Adrenal gland (tissue), 12 donors: ENCODE data around the gene NABP2. TPM values are rescaled to one million over a fixed set of nuclear protein-coding genes. Genes with fewer than 3 reads are reported as not detected.

Source experiments
- DNase-seq, 7 donors: peaks; one replicate each; pipeline ENCODE4 v3.0.0-alpha.2; 2019 to 2020
- H3K27ac ChIP-seq, 5 donors: fragments of 200-600 bp; sonication (generic) in 4 of 5; 1 replicate in 3 of 5; 2 replicates in 2 of 5; pipeline versions ENCODE4 v1.5.1 to v1.8.0; 2016 to 2020; ENCODE audit warnings: mild to moderate bottlenecking in 1 of 5
- H3K27me3 ChIP-seq: fragments of 200-600 bp; 2 replicates; pipeline ENCODE4 v1.8.0; 2021
- H3K36me3 ChIP-seq, 2 donors: fragments of 200-600 bp; replicated peaks in 1 of 2; 1 replicate in 1 of 2; 2 replicates in 1 of 2; pipeline versions ENCODE4 v1.5.1 to v1.8.0; 2018 to 2022
- H3K4me1 ChIP-seq, 2 donors: fragments of 200-600 bp; replicated peaks in 1 of 2; 1 replicate in 1 of 2; 2 replicates in 1 of 2; pipeline versions ENCODE4 v1.5.1 to v1.8.0; 2018 to 2021
- H3K4me3 ChIP-seq, 4 donors: fragments of 200-600 bp; sonication (generic) in 3 of 4; one replicate each; pipeline ENCODE4 v1.5.1; 2016 to 2018
- H3K9me3 ChIP-seq, 3 donors: fragments of 200-600 bp; sonication (generic) in 1 of 3; replicated peaks in 1 of 3; 1 replicate in 2 of 3; 2 replicates in 1 of 3; pipeline versions ENCODE4 v1.5.1 to v1.8.0; 2016 to 2021
- POLR2A ChIP-seq, 2 donors: fragments of 450-650 bp; IDR thresholded peaks; one replicate each; pipeline ENCODE4 v1.6.1; 2017; ENCODE audit warnings: antibody characterized with exemption in 2 of 2, mild to moderate bottlenecking in 2 of 2, moderate library complexity in 1 of 2
- WGBS, 4 donors: extraction: QIAGEN DNeasy Blood & Tissue Kit in 2 of 4; methylation state at CpG; one replicate each; pipeline versions ENCODE4 v1.1.5 to v1.1.7; 2013 to 2017; 5-methylcytosine and 5-hydroxymethylcytosine counted together
- intact Hi-C, 2 donors: fragments of 100-400 bp; cut with DNase I; formaldehyde crosslinking; loops; one replicate each; pipeline versions ENCODE4 v1.14.1 to v1.15.0; 2022 to 2023
- polyA plus RNA-seq, 3 donors: library from polyadenylated mRNA; stranded (reverse); fragments of 200-250 nt in 2 of 3; fragments of 350-450 nt in 1 of 3; fragmentation: Illumina TruSeq in 1 of 3; extraction: RNeasy Lipid Tissue Mini Kit (QIAGEN cat#74804) in 1 of 3; gene quantifications; one replicate each; pipeline ENCODE4 v1.2.3, GENCODE V29; 2013 to 2014
- total RNA-seq, 9 donors: library from RNA; depleted of rRNA in 4 of 9; stranded (reverse); fragments of >200 nt in 4 of 9; fragments of 120-200 nt in 1 of 9; fragmentation: NEBNext Ultra II Directional in 1 of 9; extraction: Animal tissue kit (Norgen Biotek cat#: 25700) in 1 of 9; gene quantifications; one replicate each; pipeline versions ENCODE4 v1.1.0 to v1.2.4, GENCODE V29; 2013 to 2023
- TF ChIP-seq, protein P1 (sequence below), 6 experiments: fragments of 450-650 bp in 4 of 6; fragments of 200-600 bp in 2 of 6; sonication (generic) in 1 of 6; IDR thresholded peaks; 1 replicate in 5 of 6; 2 replicates in 1 of 6; pipeline versions ENCODE4 v1.5.1 to v1.8.0; 2016 to 2021; ENCODE audit warnings: antibody characterized with exemption in 6 of 6, mild to moderate bottlenecking in 2 of 6, moderate library complexity in 1 of 6
- donor health status: healthy with polysubstance abuse.
- donor health status: Bipolar disorder and iron deficiency.
- donor health status: DM: yes; HTN: yes; CAD: no.
- donor health status: DM: no; HTN: no; CAD: no.
- donor health status: DM: no; HTN: no; CAD: no.
- donor health status: DM: yes; HTN: yes; CAD: no.

NABP2 gene
- total and polyA plus RNA-seq, 12 donors: 23.8 to 55.4 (median 46.2) TPM

DNA sequence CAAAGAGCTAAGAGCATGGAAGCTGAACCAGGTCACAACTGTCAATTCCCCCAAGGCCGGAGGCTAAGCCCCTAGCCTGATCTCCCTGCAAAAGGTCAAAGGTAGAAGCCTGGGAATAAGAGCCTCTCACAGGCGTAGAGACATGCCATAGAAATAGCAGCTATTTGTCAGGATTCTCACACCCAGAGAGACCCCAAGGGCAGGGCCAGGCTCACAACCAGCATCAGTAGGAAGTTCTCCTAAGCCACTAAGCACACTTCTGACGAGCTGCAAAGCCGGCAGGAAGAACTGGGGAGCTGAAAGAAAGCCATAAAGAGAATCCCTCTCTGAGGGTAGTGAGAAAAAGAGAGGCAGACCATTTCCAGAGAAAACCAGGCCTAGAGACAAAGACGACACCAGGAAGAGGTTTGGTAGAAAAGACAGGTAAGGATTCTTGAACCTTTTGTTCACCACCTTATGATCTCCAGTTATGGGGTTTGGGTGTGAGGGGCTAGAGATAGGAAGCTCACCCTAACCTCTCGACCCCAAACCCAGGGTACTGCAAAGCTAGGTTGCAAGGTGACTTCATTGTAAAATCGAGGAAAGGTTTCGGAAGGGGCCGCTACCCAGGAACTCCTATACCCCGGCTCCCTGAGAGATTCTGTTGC lies 35.9 kb upstream of the NABP2 start:
- Histone ChIP-seq H3K36me3 (peaks cover 0 to 30% of the 10 kb centered on the region in 2 donors), H3K27ac (peak overlapping the region in 3 of 5 donors; percentile 74 to 92 (median 74)), H3K27me3 (no peaks in the 10 kb centered on the region), H3K9me3 (no peaks in the 10 kb centered on the region), H3K4me1 (peaks cover 16 to 25% of the 10 kb centered on the region in 2 donors), H3K4me3 (peak overlapping the region in 3 of 4 donors; percentile 36 to 88 (median 61))
- 8 to 12% (median 9%) methylated on average over 10 of the region's 10 CpGs for WGBS, 4 donors
- intact Hi-C loops: loop anchor here (2.0 kb wide), 2 partner anchors 63 to 67 kb away; no protein-coding TSS in a partner anchor
- TF ChIP-seq, protein P1, sequence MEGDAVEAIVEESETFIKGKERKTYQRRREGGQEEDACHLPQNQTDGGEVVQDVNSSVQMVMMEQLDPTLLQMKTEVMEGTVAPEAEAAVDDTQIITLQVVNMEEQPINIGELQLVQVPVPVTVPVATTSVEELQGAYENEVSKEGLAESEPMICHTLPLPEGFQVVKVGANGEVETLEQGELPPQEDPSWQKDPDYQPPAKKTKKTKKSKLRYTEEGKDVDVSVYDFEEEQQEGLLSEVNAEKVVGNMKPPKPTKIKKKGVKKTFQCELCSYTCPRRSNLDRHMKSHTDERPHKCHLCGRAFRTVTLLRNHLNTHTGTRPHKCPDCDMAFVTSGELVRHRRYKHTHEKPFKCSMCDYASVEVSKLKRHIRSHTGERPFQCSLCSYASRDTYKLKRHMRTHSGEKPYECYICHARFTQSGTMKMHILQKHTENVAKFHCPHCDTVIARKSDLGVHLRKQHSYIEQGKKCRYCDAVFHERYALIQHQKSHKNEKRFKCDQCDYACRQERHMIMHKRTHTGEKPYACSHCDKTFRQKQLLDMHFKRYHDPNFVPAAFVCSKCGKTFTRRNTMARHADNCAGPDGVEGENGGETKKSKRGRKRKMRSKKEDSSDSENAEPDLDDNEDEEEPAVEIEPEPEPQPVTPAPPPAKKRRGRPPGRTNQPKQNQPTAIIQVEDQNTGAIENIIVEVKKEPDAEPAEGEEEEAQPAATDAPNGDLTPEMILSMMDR (IDR thresholded peaks at IDR 0.05): no peak
- TF ChIP-seq POLR2A (IDR thresholded peaks at IDR 0.05): no peak
- DNase-seq: no peak

DNA sequence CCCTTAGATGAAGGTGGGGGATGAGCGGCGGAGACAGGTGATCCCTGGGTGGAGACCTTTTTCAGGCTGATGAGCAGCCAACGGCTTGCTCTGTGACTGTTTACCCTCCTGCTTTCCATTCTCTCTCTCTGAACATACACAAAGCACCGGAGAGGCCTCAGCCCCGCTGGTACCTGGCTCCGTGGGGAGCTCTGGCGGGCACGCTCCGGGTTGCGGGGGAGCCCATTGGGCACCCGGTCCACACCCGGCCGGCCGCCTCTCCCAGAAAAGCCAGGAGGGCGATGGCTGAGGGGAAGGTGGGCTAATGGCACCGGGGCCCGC lies 35.4 kb upstream of the NABP2 start:
- peaks cover 0 to 25% of the 10 kb centered on the region in 2 donors for H3K36me3 ChIP-seq
- H3K27me3 ChIP-seq: no peaks in the 10 kb centered on the region
- DNase-seq: no peak
- peak overlapping the region in 3 of 4 donors; percentile 36 to 88 (median 61) for H3K4me3 ChIP-seq
- TF ChIP-seq POLR2A (IDR thresholded peaks at IDR 0.05): no peak
- TF ChIP-seq, protein P1 (IDR thresholded peaks at IDR 0.05): no peak
- 2 to 6% (median 3%) methylated on average over 4 to 17 of the region's 17 CpGs for WGBS, 4 donors
- H3K9me3 ChIP-seq: no peaks in the 10 kb centered on the region
- intact Hi-C loops: loop anchor here (2.0 kb wide), 2 partner anchors 64 to 68 kb away; no protein-coding TSS in a partner anchor
- H3K4me1 ChIP-seq: peaks cover 16 to 25% of the 10 kb centered on the region in 2 donors
- H3K27ac ChIP-seq: peak overlapping the region in 4 of 5 donors; percentile 40 to 92 (median 74)

DNA sequence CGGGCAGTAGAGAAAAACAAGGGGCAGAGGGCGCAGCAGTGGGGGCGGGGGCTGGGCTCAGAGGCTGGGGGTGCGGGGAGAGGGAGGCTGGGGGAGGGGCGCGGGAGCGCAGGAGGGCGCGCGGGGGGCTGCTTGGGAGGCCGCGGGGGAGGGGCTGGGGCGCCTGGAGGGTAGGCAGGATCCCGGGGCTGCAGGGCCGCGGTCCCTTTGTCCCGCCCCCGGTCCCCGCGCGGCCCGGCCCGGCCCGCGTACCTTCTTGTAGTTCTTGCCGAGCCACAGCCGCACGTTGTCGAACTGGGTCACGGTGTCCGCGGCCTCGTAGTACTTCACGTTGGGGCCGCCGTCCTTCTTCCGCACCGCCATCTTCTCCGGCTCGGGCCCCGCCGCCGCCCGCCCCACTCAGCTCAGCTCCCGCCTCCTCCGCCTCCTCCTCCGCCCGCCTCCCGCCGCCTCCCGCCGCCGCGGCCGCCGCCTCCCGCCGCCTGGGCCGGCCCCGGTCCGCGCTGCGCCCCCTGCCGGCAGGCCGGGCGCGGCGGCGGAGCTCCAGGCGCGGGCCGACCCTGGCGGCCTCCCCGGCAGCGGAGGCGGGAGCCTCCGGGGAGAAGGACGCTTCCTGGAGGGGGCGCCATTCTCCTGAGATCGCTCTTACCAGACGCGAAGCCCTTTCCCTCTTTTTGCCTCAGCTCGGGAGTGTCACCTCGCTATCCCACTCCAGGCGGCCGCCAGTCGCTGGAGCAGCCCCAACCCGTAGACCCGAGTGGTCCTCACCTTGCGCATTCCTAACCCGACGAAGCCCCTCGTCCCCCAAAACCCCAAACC lies 34.8 kb upstream of the NABP2 start, which contains the start of gene SMARCC2:
TSS of gene SMARCC2 (minus strand) at position 385 of the 819 bp plus-strand sequence. CDS start at position 363, 22 bp downstream.
- Histone ChIP-seq H3K9me3 (no peaks in the 10 kb centered on the region), H3K27ac (peak within 1 kb of the TSS; percentile 66 to 92 (median 76)), H3K4me1 (peaks cover 16 to 25% of the 10 kb centered on the region in 2 donors), H3K36me3 (peaks cover 0 to 19% of the 10 kb centered on the region in 2 donors), H3K27me3 (no peaks in the 10 kb centered on the region), H3K4me3 (peak within 1 kb of the TSS in 3 of 4 donors; percentile 61 to 88 (median 86))
- intact Hi-C loops: loop anchor here (2.0 kb wide), 2 partner anchors 65 to 69 kb away; no protein-coding TSS in a partner anchor
- peak; percentile 86 to 93 (median 90) for DNase-seq
- 0 to 1% (median 0%) methylated on average over 8 to 92 of the region's 93 CpGs for WGBS, 4 donors
- TF ChIP-seq, protein P1 (IDR thresholded peaks at IDR 0.05): peak; percentile 43 to 91 (median 68)
- TF ChIP-seq POLR2A (IDR thresholded peaks at IDR 0.05): peak in 1 of 2 donors; percentile 60
